ENCODE results near the gene CCNB3. TPM values are rescaled to one million over a fixed set of nuclear protein-coding genes. Genes with fewer than 3 reads are reported as not detected.

The CCNB3 gene
- polyA plus RNA-seq, 2 of the 4 experiments (the other 2 are of a cell fraction) = 1.5 to 2.8 TPM

GRCh38 chrX:50188859-50189600 is 15.5 kb upstream of the CCNB3 start:
- no peak for TF ChIP-seq FOSB (CRISPR knock-in tag; IDR thresholded peaks at IDR 0.05)
- DNase-seq (ENCODE audit: low read depth in 1 of 2, low spot score in 1 of 2) = no peak
- Histone ChIP-seq H3K4me1 (no peaks in the 10 kb centered on the region), H3K27ac (no peak overlapping the region), H3K9me3 (no peaks in the 10 kb centered on the region), H3K4me3 (no peak overlapping the region), H3K4me2 (no peak overlapping the region)
- POLR2A ChIA-PET = no interaction called here
- ATAC-seq = no peak
- 26% methylated on average over 9 of the region's 9 CpGs for WGBS (ENCODE audit: missing lambda C conversion rate)
- FAIRE-seq = no peak
- CTCF ChIA-PET = no interaction called here

GRCh38 chrX:50198348-50198747 is 6.2 kb upstream of the CCNB3 start:
- WGBS (ENCODE audit: missing lambda C conversion rate) = 21% methylated on average over 4 of the region's 4 CpGs
- DNase-seq (ENCODE audit: low read depth in 1 of 2, low spot score in 1 of 2) (no peak), ATAC-seq (no peak), FAIRE-seq (no peak)
- TF ChIP-seq RCOR1 (IDR thresholded peaks at IDR 0.05; ENCODE audit: low read depth, low read length) (no peak), HOXB13 (CRISPR knock-in tag; IDR thresholded peaks at IDR 0.05; ENCODE audit: low read depth) (no peak), ATOH8 (CRISPR knock-in tag; IDR thresholded peaks at IDR 0.05; ENCODE audit: low read depth) (no peak), SMC3 (IDR thresholded peaks at IDR 0.05) (no peak), E2F6 (IDR thresholded peaks at IDR 0.05; ENCODE audit: borderline replicate concordance, low read depth) (no peak), BHLHE40 (IDR thresholded peaks at IDR 0.05; ENCODE audit: low read depth, low read length) (no peak), ZC3H11A (IDR thresholded peaks at IDR 0.05) (no peak), EP300 (IDR thresholded peaks at IDR 0.05) (no peak), CBX8 (IDR thresholded peaks at IDR 0.05) (no peak), EHMT2 (IDR thresholded peaks at IDR 0.05; ENCODE audit: low read depth) (no peak), MAX (IDR thresholded peaks at IDR 0.05) (no peak), PHF8 (IDR thresholded peaks at IDR 0.05; ENCODE audit: borderline replicate concordance, low read depth) (no peak), PBX3 (IDR thresholded peaks at IDR 0.05) (no peak), ESRRA (IDR thresholded peaks at IDR 0.05; ENCODE audit: borderline replicate concordance, low read length) (no peak), MAFK (IDR thresholded peaks at IDR 0.05; ENCODE audit: partially characterized antibody) (no peak)
- Histone ChIP-seq H3K4me1 (no peaks in the 10 kb centered on the region), H3K4me3 (no peak overlapping the region), H3K9me3 (no peaks in the 10 kb centered on the region), H3K4me2 (no peak overlapping the region), H3K27ac (no peak overlapping the region)
- CTCF ChIA-PET = no interaction called here
- POLR2A ChIA-PET = no interaction called here

- TF ChIP-seq HEYL (CRISPR knock-in tag; IDR thresholded peaks at IDR 0.05) (no peak), BCL3 (IDR thresholded peaks at IDR 0.05) (no peak), CHD4 (IDR thresholded peaks at IDR 0.05; ENCODE audit: borderline replicate concordance) (no peak), GATA3 (IDR thresholded peaks at IDR 0.05; ENCODE audit: borderline replicate concordance) (no peak), HOXA7 (CRISPR knock-in tag; IDR thresholded peaks at IDR 0.05) (no peak), BHLHE40 (IDR thresholded peaks at IDR 0.05; ENCODE audit: low read depth, low read length) (no peak), ESRRA (IDR thresholded peaks at IDR 0.05; ENCODE audit: borderline replicate concordance, low read length) (no peak), EHMT2 (IDR thresholded peaks at IDR 0.05; ENCODE audit: low read depth) (no peak), PBX3 (IDR thresholded peaks at IDR 0.05) (no peak), ZSCAN20 (CRISPR knock-in tag; IDR thresholded peaks at IDR 0.05) (no peak), POLR2A (IDR thresholded peaks at IDR 0.05; ENCODE audit: low read length) (no peak), SMC3 (IDR thresholded peaks at IDR 0.05) (no peak), MAZ (IDR thresholded peaks at IDR 0.05; ENCODE audit: borderline replicate concordance, low read depth, low read length) (no peak)
- DNase-seq (ENCODE audit: low read depth in 1 of 2, low spot score in 1 of 2) = no peak
- H3K9me3 ChIP-seq = no peaks in the 10 kb centered on the region
- FAIRE-seq = no peak
- WGBS (ENCODE audit: missing lambda C conversion rate) = 23% methylated on average over 1 of the region's 1 CpG
- no peak within 1 kb of the TSS for H3K27ac ChIP-seq
- H3K4me2 ChIP-seq = no peak within 1 kb of the TSS
- ChIA-PET POLR2A (no interaction called here), CTCF (interaction anchor here (2.5 kb wide), 1 partner anchor 12 kb away, joined by 6 read pairs; no protein-coding TSS in a partner anchor)
- no peaks in the 10 kb centered on the region for H3K4me1 ChIP-seq
- H3K4me3 ChIP-seq = no peak within 1 kb of the TSS
- no peak for ATAC-seq
These were observed 3.7 kb upstream of the CCNB3 start, which contains the start of gene AKAP4 for GRCh38 chrX:50200907-50201306. Gene AKAP4, minus strand, starts transcription at chrX:50201007. Its CDS starts 118 bp downstream, at chrX:50200889.

Data from A549 (cell line).